Right lobe of liver (tissue), 4 donors: ENCODE data around the gene COL1A1.

Experiments
- CTCF ChIP-seq, 4 donors: fragments of 200-600 bp in 3 of 4; fragments of 450-650 bp in 1 of 4; IDR thresholded peaks; one replicate each; pipeline versions ENCODE4 v1.5.1 to v1.8.0; 2016 to 2022; ENCODE audit warnings: antibody characterized with exemption in 4 of 4, mild to moderate bottlenecking in 2 of 4
- POLR2A ChIP-seq: fragments of 450-650 bp; IDR thresholded peaks from one replicate; pipeline ENCODE4 v1.6.1; 2017; ENCODE audit warnings: antibody characterized with exemption, mild to moderate bottlenecking
- donor health status: DM: no; HTN: no; CAD: no.
- donor health status: DM: no; HTN: no; CAD: no.
- donor health status: DM: no; HTN: yes; CAD: no.

- no peak for TF ChIP-seq CTCF (IDR thresholded peaks at IDR 0.05)
- TF ChIP-seq POLR2A, result no peak
These were observed 19.9 kb upstream of the COL1A1 start for GRCh38 chr17:50221266-50221863.
